ENCODE data around the gene GTPBP10. TPM values are rescaled to one million over a fixed set of nuclear protein-coding genes. Genes with fewer than 3 reads are reported as not detected.
A peak's percentile ranks its signal among the peaks of the same experiment; 100 is the strongest.

GTPBP10 gene
- total and polyA plus RNA-seq, 2 experiments from 2014 or later: 11.2 to 13.1 TPM

DNA sequence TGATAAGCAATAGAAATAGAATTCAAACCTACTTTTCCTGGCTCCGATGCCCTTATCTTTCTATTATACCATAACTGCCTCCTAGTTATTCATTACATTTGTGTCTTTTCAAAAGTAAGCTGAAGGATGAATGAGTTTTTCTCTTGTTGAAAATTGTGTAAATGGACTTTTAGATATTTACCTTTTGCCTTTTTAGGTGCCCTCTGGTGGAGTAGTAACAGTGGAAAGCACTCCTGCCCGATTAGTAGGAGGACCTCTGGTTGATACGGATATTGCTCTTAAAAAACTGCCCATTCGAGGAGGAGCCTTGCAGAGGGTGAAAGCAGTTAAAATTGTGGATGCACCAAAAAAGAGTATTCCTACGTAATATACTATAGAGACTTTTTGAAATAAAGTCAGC, 36.6 kb upstream of the GTPBP10 start:
- TF ChIP-seq, protein P1, sequence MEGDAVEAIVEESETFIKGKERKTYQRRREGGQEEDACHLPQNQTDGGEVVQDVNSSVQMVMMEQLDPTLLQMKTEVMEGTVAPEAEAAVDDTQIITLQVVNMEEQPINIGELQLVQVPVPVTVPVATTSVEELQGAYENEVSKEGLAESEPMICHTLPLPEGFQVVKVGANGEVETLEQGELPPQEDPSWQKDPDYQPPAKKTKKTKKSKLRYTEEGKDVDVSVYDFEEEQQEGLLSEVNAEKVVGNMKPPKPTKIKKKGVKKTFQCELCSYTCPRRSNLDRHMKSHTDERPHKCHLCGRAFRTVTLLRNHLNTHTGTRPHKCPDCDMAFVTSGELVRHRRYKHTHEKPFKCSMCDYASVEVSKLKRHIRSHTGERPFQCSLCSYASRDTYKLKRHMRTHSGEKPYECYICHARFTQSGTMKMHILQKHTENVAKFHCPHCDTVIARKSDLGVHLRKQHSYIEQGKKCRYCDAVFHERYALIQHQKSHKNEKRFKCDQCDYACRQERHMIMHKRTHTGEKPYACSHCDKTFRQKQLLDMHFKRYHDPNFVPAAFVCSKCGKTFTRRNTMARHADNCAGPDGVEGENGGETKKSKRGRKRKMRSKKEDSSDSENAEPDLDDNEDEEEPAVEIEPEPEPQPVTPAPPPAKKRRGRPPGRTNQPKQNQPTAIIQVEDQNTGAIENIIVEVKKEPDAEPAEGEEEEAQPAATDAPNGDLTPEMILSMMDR (IDR thresholded peaks at IDR 0.05; ENCODE audit: poor library complexity): no peak
- TF ChIP-seq EZH2 (IDR thresholded peaks at IDR 0.05; ENCODE audit: borderline replicate concordance): no peak
- no peak for TF ChIP-seq EZH2phosphoT487 (IDR thresholded peaks at IDR 0.05; ENCODE audit: low read depth, severe bottlenecking, unreplicated experiment)
- WGBS (ENCODE audit: low lambda C conversion rate, missing lambda C conversion rate): 77% methylated on average over 5 of the region's 5 CpGs
- H2AFZ ChIP-seq: no peak overlapping the region
- no peaks in the 10 kb centered on the region for H3K79me2 ChIP-seq
- no peak overlapping the region for H3K4me2 ChIP-seq
- no peaks in the 10 kb centered on the region for H3K36me3 ChIP-seq (replicated peaks; ENCODE audit: insufficient read depth, low read depth)
- H3K27me3 ChIP-seq: no peaks in the 10 kb centered on the region
- no peaks in the 10 kb centered on the region for H4K20me1 ChIP-seq (ENCODE audit: insufficient read depth, poor library complexity, severe bottlenecking)
- no peaks in the 10 kb centered on the region for H3K9me2 ChIP-seq (replicated peaks; ENCODE audit: insufficient read depth)
- no peak overlapping the region for H3K27ac ChIP-seq
- no peaks in the 10 kb centered on the region for H3K9me3 ChIP-seq (ENCODE audit: low read depth)
- no peak overlapping the region for H3K4me3 ChIP-seq
- no peak for DNase-seq (ENCODE audit: low spot score)
- H3K4me1 ChIP-seq (ENCODE audit: insufficient read depth): no peaks in the 10 kb centered on the region

- Histone ChIP-seq H3K4me1 (ENCODE audit: insufficient read depth) (no peaks in the 10 kb centered on the region), H3K27ac (no peak overlapping the region), H3K79me2 (no peaks in the 10 kb centered on the region), H3K36me3 (replicated peaks; ENCODE audit: insufficient read depth, low read depth) (no peaks in the 10 kb centered on the region), H2AFZ (no peak overlapping the region), H3K4me2 (no peak overlapping the region), H4K20me1 (ENCODE audit: insufficient read depth, poor library complexity, severe bottlenecking) (no peaks in the 10 kb centered on the region), H3K4me3 (no peak overlapping the region), H3K9me2 (replicated peaks; ENCODE audit: insufficient read depth) (no peaks in the 10 kb centered on the region), H3K9me3 (ENCODE audit: low read depth) (no peaks in the 10 kb centered on the region), H3K27me3 (no peaks in the 10 kb centered on the region)
- TF ChIP-seq, protein P1 (IDR thresholded peaks at IDR 0.05; ENCODE audit: poor library complexity): no peak
- TF ChIP-seq EZH2phosphoT487 (IDR thresholded peaks at IDR 0.05; ENCODE audit: low read depth, severe bottlenecking, unreplicated experiment) (no peak), EZH2 (IDR thresholded peaks at IDR 0.05; ENCODE audit: borderline replicate concordance) (no peak)
- DNase-seq (ENCODE audit: low spot score): no peak
Observed at GRCh38 chr7:90311175-90311574, 35.3 kb upstream of the GTPBP10 start.

- DNase-seq (ENCODE audit: low spot score): no peak
- no peaks in the 10 kb centered on the region for H3K79me2 ChIP-seq
- no peak overlapping the region for H3K27ac ChIP-seq
- peaks cover 13% of the 10 kb centered on the region for H3K27me3 ChIP-seq
- no peaks in the 10 kb centered on the region for H3K4me1 ChIP-seq (ENCODE audit: insufficient read depth)
- no peak overlapping the region for H2AFZ ChIP-seq
- H3K4me3 ChIP-seq: no peak overlapping the region
- no peak overlapping the region for H3K4me2 ChIP-seq
- no peaks in the 10 kb centered on the region for H3K9me2 ChIP-seq (replicated peaks; ENCODE audit: insufficient read depth)
- WGBS (ENCODE audit: low lambda C conversion rate, missing lambda C conversion rate): 84% methylated on average over 2 of the region's 2 CpGs
- TF ChIP-seq EZH2phosphoT487 (IDR thresholded peaks at IDR 0.05; ENCODE audit: low read depth, severe bottlenecking, unreplicated experiment): no peak
- TF ChIP-seq, protein P1 (IDR thresholded peaks at IDR 0.05; ENCODE audit: poor library complexity): peak; percentile 16
- H3K9me3 ChIP-seq (ENCODE audit: low read depth): no peaks in the 10 kb centered on the region
- no peaks in the 10 kb centered on the region for H4K20me1 ChIP-seq (ENCODE audit: insufficient read depth, poor library complexity, severe bottlenecking)
- no peaks in the 10 kb centered on the region for H3K36me3 ChIP-seq (replicated peaks; ENCODE audit: insufficient read depth, low read depth)
Observed at GRCh38 chr7:90312745-90313144, 33.8 kb upstream of the GTPBP10 start.

GRCh38 chr7:90313907-90314306, 32.6 kb upstream of the GTPBP10 start:
- Histone ChIP-seq H3K4me3 (no peak overlapping the region), H3K4me2 (no peak overlapping the region), H3K36me3 (replicated peaks; ENCODE audit: insufficient read depth, low read depth) (no peaks in the 10 kb centered on the region), H3K27me3 (peaks cover 24% of the 10 kb centered on the region), H3K4me1 (ENCODE audit: insufficient read depth) (no peaks in the 10 kb centered on the region), H3K9me3 (ENCODE audit: low read depth) (no peaks in the 10 kb centered on the region), H2AFZ (no peak overlapping the region), H3K27ac (no peak overlapping the region), H3K79me2 (no peaks in the 10 kb centered on the region), H3K9me2 (replicated peaks; ENCODE audit: insufficient read depth) (no peaks in the 10 kb centered on the region), H4K20me1 (ENCODE audit: insufficient read depth, poor library complexity, severe bottlenecking) (no peaks in the 10 kb centered on the region)
- no peak for TF ChIP-seq EZH2 (IDR thresholded peaks at IDR 0.05; ENCODE audit: borderline replicate concordance)
- TF ChIP-seq, protein P1 (IDR thresholded peaks at IDR 0.05; ENCODE audit: poor library complexity): no peak
- TF ChIP-seq EZH2phosphoT487 (IDR thresholded peaks at IDR 0.05; ENCODE audit: low read depth, severe bottlenecking, unreplicated experiment): no peak
- WGBS (ENCODE audit: low lambda C conversion rate, missing lambda C conversion rate): 79% methylated on average over 4 of the region's 4 CpGs
- DNase-seq (ENCODE audit: low spot score): no peak

All from hepatocyte (in vitro differentiated cells).